Ovary (tissue), 3 donors: ENCODE data around the gene SUPT4H1.

Experiments used
- CTCF ChIP-seq, 3 donors: fragments of 450-650 bp in 2 of 3; fragments of 200-600 bp in 1 of 3; IDR thresholded peaks; one replicate each; pipeline versions ENCODE4 v1.5.1 to v1.8.0; 2016 to 2022; ENCODE audit warnings: antibody characterized with exemption in 3 of 3, mild to moderate bottlenecking in 1 of 3
- EP300 ChIP-seq: sonication (generic); formaldehyde crosslinking; IDR thresholded peaks from one replicate; pipeline ENCODE4 v1.6.1; 2017; ENCODE audit warnings: antibody characterized with exemption
- POLR2A ChIP-seq: fragments of 450-650 bp; IDR thresholded peaks from one replicate; pipeline ENCODE4 v1.6.1; 2017; ENCODE audit warnings: antibody characterized with exemption, mild to moderate bottlenecking, moderate library complexity
- donor health status: DM: no; HTN: no; CAD: no.

GRCh38 chr17:58325976-58326468, 26.0 kb downstream of the SUPT4H1 start:
- TF ChIP-seq CTCF (IDR thresholded peaks at IDR 0.05) (no peak), EP300 (no peak), POLR2A (no peak)
